B cell (primary cell): Measurements from ENCODE around the gene RAE1.

Source experiments
- CTCF ChIP-seq: fragments of 200-600 bp; IDR thresholded peaks from one replicate; pipeline ENCODE4 v1.8.0; 2022; ENCODE audit warnings: antibody characterized with exemption, mild to moderate bottlenecking
- EZH2 ChIP-seq: IDR thresholded peaks from 2 replicates; pipeline ENCODE4 v1.6.1; 2012; ENCODE audit warnings: borderline replicate concordance, low read depth, mild to moderate bottlenecking, moderate library complexity, low read length; ENCODE audit not compliant: insufficient read depth, poor library complexity, severe bottlenecking

GRCh38 chr20:57329608-57330221, 21.3 kb upstream of the RAE1 start, which contains the start of gene SPO11:
- TF ChIP-seq EZH2, result no peak
- no peak for TF ChIP-seq CTCF
